ENCODE data around the gene FAM120B. TPM values are rescaled to one million over a fixed set of nuclear protein-coding genes. Genes with fewer than 3 reads are reported as not detected.

FAM120B gene
- total RNA-seq, 3 donors from 2014 or later (not counting 1 experiment from before 2014, with no cell fraction given), result 37.8 to 55.6 (median 39.9) TPM

GRCh38 chr6:170307080-170307545 is 555 bp downstream of the FAM120B start:
- no peaks in the 10 kb centered on the region for H3K36me3 Mint-ChIP-seq
- H3K4me1 ChIP-seq (ENCODE audit: control insufficient read depth, insufficient read depth, low read length), result peaks cover 25% of the 10 kb centered on the region
- ATAC-seq (no peak), DNase-seq (no peak)
- H3K27me3 Mint-ChIP-seq (ENCODE audit: low read depth in 2 of 2), result peaks cover 16 to 17% of the 10 kb centered on the region in 2 donors
- intact Hi-C loops (cut with micrococcal nuclease), result loop anchor here (5.0 kb wide), 2 partner anchors 135 to 155 kb away; no protein-coding TSS in a partner anchor
- peaks cover 44 to 45% of the 10 kb centered on the region in 2 donors for H3K4me1 Mint-ChIP-seq
- no peaks in the 10 kb centered on the region for H3K36me3 ChIP-seq (ENCODE audit: control insufficient read depth, insufficient read depth, low read length)
- H3K27me3 ChIP-seq (ENCODE audit: control insufficient read depth, insufficient read depth, low read length), result no peaks in the 10 kb centered on the region
- peak overlapping the region; percentile 92 to 93 for H3K27ac Mint-ChIP-seq
- peak overlapping the region; percentile 86 for H3K27ac ChIP-seq (ENCODE audit: low read length)
- no peaks in the 10 kb centered on the region for H3K9me3 Mint-ChIP-seq
- H3K4me3 ChIP-seq (ENCODE audit: low read length), result peak overlapping the region; percentile 87
- no peaks in the 10 kb centered on the region for H3K9me3 ChIP-seq (ENCODE audit: control insufficient read depth, insufficient read depth, low read length)
- TF ChIP-seq CTCF (IDR thresholded peaks at IDR 0.05), result no peak
- WGBS (ENCODE audit: insufficient coverage), result 10% methylated on average over 15 of the region's 15 CpGs
- H3K4me3 Mint-ChIP-seq, result peak overlapping the region; percentile 96

GRCh38 chr6:170308761-170309160 is 2.2 kb downstream of the FAM120B start:
- intact Hi-C loops (cut with micrococcal nuclease), result loop anchor here (5.0 kb wide), 2 partner anchors 134 to 154 kb away; no protein-coding TSS in a partner anchor
- Mint-ChIP-seq H3K9me3 (no peaks in the 10 kb centered on the region), H3K27ac (peak overlapping the region; percentile 92 to 93), H3K4me1 (peaks cover 59% of the 10 kb centered on the region in 2 donors), H3K36me3 (no peaks in the 10 kb centered on the region), H3K4me3 (peak overlapping the region; percentile 96), H3K27me3 (ENCODE audit: low read depth in 2 of 2) (peaks cover 7 to 9% of the 10 kb centered on the region in 2 donors)
- DNase-seq, result no peak
- WGBS (ENCODE audit: insufficient coverage), result no CpG with 5 or more reads among the region's 1 CpG
- H3K27me3 ChIP-seq (ENCODE audit: control insufficient read depth, insufficient read depth, low read length), result no peaks in the 10 kb centered on the region
- no peaks in the 10 kb centered on the region for H3K36me3 ChIP-seq (ENCODE audit: control insufficient read depth, insufficient read depth, low read length)
- ATAC-seq, result no peak
- no peak overlapping the region for H3K27ac ChIP-seq (ENCODE audit: low read length)
- TF ChIP-seq CTCF (IDR thresholded peaks at IDR 0.05), result no peak
- H3K9me3 ChIP-seq (ENCODE audit: control insufficient read depth, insufficient read depth, low read length), result no peaks in the 10 kb centered on the region
- no peak overlapping the region for H3K4me3 ChIP-seq (ENCODE audit: low read length)
- peaks cover 25% of the 10 kb centered on the region for H3K4me1 ChIP-seq (ENCODE audit: control insufficient read depth, insufficient read depth, low read length)

- Histone ChIP-seq H3K27ac (ENCODE audit: low read length) (no peak overlapping the region), H3K4me3 (ENCODE audit: low read length) (no peak overlapping the region), H3K36me3 (ENCODE audit: control insufficient read depth, insufficient read depth, low read length) (no peaks in the 10 kb centered on the region), H3K4me1 (ENCODE audit: control insufficient read depth, insufficient read depth, low read length) (peaks cover 19% of the 10 kb centered on the region), H3K27me3 (ENCODE audit: control insufficient read depth, insufficient read depth, low read length) (no peaks in the 10 kb centered on the region), H3K9me3 (ENCODE audit: control insufficient read depth, insufficient read depth, low read length) (no peaks in the 10 kb centered on the region)
- Mint-ChIP-seq H3K4me3 (peak overlapping the region; percentile 14), H3K9me3 (no peaks in the 10 kb centered on the region), H3K27ac (peak overlapping the region; percentile 19 to 70), H3K27me3 (ENCODE audit: low read depth in 2 of 2) (no peaks in the 10 kb centered on the region), H3K36me3 (peaks cover under 1% of the 10 kb centered on the region), H3K4me1 (peaks cover 75 to 77% of the 10 kb centered on the region in 2 donors)
- 90% methylated on average over 5 of the region's 5 CpGs for WGBS (ENCODE audit: insufficient coverage)
- no peak for ATAC-seq
- DNase-seq, result no peak
- intact Hi-C loops (cut with micrococcal nuclease), result no loop called here
- no peak for TF ChIP-seq CTCF (IDR thresholded peaks at IDR 0.05)
Observed at GRCh38 chr6:170311696-170312095, 5.1 kb downstream of the FAM120B start.

GRCh38 chr6:170312876-170313275 is 6.3 kb downstream of the FAM120B start:
- TF ChIP-seq CTCF (IDR thresholded peaks at IDR 0.05), result no peak
- Mint-ChIP-seq H3K4me3 (no peak overlapping the region), H3K4me1 (peaks cover 73 to 77% of the 10 kb centered on the region in 2 donors), H3K9me3 (no peaks in the 10 kb centered on the region), H3K27ac (peak overlapping the region; percentile 5), H3K27me3 (ENCODE audit: low read depth in 2 of 2) (no peaks in the 10 kb centered on the region), H3K36me3 (peaks cover 12% of the 10 kb centered on the region)
- DNase-seq, result no peak
- Histone ChIP-seq H3K4me3 (ENCODE audit: low read length) (no peak overlapping the region), H3K27ac (ENCODE audit: low read length) (no peak overlapping the region), H3K4me1 (ENCODE audit: control insufficient read depth, insufficient read depth, low read length) (peaks cover 9% of the 10 kb centered on the region), H3K9me3 (ENCODE audit: control insufficient read depth, insufficient read depth, low read length) (no peaks in the 10 kb centered on the region), H3K27me3 (ENCODE audit: control insufficient read depth, insufficient read depth, low read length) (no peaks in the 10 kb centered on the region), H3K36me3 (ENCODE audit: control insufficient read depth, insufficient read depth, low read length) (peaks cover 7% of the 10 kb centered on the region)
- no peak for ATAC-seq
- 91% methylated on average over 1 of the region's 2 CpGs for WGBS (ENCODE audit: insufficient coverage)
- intact Hi-C loops (cut with micrococcal nuclease), result no loop called here

Measured in natural killer cell (primary cell).